ENCODE measurements around the gene ASAP2.

The ASAP2 gene

GRCh38 chr2:9441556-9441955, 234.9 kb downstream of the ASAP2 start:
- H4K20me1 ChIP-seq (ENCODE audit: insufficient read depth, low read length, poor library complexity, severe bottlenecking) = no peaks in the 10 kb centered on the region
- H2AFZ ChIP-seq (ENCODE audit: low read length) = no peak overlapping the region
- no peaks in the 10 kb centered on the region for H3K27me3 ChIP-seq (ENCODE audit: insufficient read depth, low read length, poor library complexity, severe bottlenecking)
- H3K36me3 ChIP-seq (ENCODE audit: insufficient read depth, low read length) = peaks cover 31% of the 10 kb centered on the region; the same call in 1 of the 2 replicates
- H3K9ac ChIP-seq (ENCODE audit: low read depth, low read length, poor library complexity, severe bottlenecking) = no peak overlapping the region
- no peak overlapping the region for H3K4me2 ChIP-seq (ENCODE audit: low read depth, low read length, poor library complexity, severe bottlenecking)
- no peaks in the 10 kb centered on the region for H3K4me1 ChIP-seq (ENCODE audit: insufficient read depth, low read length, poor library complexity, severe bottlenecking)
- no peaks in the 10 kb centered on the region for H3F3A ChIP-seq (ENCODE audit: low read depth)
- no peaks in the 10 kb centered on the region for H3K9me2 ChIP-seq (replicated peaks; ENCODE audit: low read depth, low read length)
- no peak for TF ChIP-seq CTCF (conservative IDR thresholded peaks at IDR 0.05; ENCODE audit: low read length)
- no peak for TF ChIP-seq EZH2phosphoT487 (IDR thresholded peaks at IDR 0.05; ENCODE audit: borderline replicate concordance)
- H3K4me3 ChIP-seq (ENCODE audit: low read length, poor library complexity, severe bottlenecking) = no peak overlapping the region
- H3K9me3 ChIP-seq (ENCODE audit: insufficient read depth, low read depth, low read length) = no peaks in the 10 kb centered on the region
- H3K79me2 ChIP-seq (ENCODE audit: insufficient read depth, low read length) = no peaks in the 10 kb centered on the region

GRCh38 chr2:9443526-9443925, 236.9 kb downstream of the ASAP2 start:
- H3K36me3 ChIP-seq (ENCODE audit: insufficient read depth, low read length) = peaks cover 35% of the 10 kb centered on the region; the same call in 1 of the 2 replicates
- H3F3A ChIP-seq (ENCODE audit: low read depth) = no peaks in the 10 kb centered on the region

DNA sequence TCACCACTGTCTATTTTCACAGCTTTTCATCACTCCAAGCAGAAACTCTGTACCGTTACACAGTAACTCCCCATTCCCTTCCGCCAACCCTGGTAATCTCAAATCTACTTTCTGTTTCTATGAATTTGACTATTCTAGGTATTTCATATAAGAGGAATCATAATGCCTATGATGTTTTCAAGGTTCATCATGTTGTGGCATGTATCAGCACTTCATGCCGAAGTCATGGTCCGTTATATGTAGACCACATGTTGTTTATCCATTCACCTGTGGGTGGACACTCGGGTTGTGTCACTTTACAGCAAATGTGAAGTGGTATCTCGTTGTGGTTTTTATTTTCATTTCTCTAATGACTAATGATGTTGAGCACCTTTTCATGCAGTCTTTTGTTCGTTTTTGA, 238.5 kb downstream of the ASAP2 start:
- H4K20me1 ChIP-seq (ENCODE audit: insufficient read depth, low read length, poor library complexity, severe bottlenecking) = no peaks in the 10 kb centered on the region
- no peaks in the 10 kb centered on the region for H3K4me1 ChIP-seq (ENCODE audit: insufficient read depth, low read length, poor library complexity, severe bottlenecking)
- no peaks in the 10 kb centered on the region for H3K9me3 ChIP-seq (ENCODE audit: insufficient read depth, low read depth, low read length)
- H3K36me3 ChIP-seq (ENCODE audit: insufficient read depth, low read length) = peaks cover 36% of the 10 kb centered on the region; the same call in 1 of the 2 replicates
- no peaks in the 10 kb centered on the region for H3K27me3 ChIP-seq (ENCODE audit: insufficient read depth, low read length, poor library complexity, severe bottlenecking)
- H3K9ac ChIP-seq (ENCODE audit: low read depth, low read length, poor library complexity, severe bottlenecking) = no peak overlapping the region
- no peak overlapping the region for H3K4me2 ChIP-seq (ENCODE audit: low read depth, low read length, poor library complexity, severe bottlenecking)
- H3F3A ChIP-seq (ENCODE audit: low read depth) = no peaks in the 10 kb centered on the region
- no peaks in the 10 kb centered on the region for H3K79me2 ChIP-seq (ENCODE audit: insufficient read depth, low read length)
- no peak overlapping the region for H3K4me3 ChIP-seq (ENCODE audit: low read length, poor library complexity, severe bottlenecking)
- H2AFZ ChIP-seq (ENCODE audit: low read length) = no peak overlapping the region
- no peak for TF ChIP-seq EZH2phosphoT487 (IDR thresholded peaks at IDR 0.05; ENCODE audit: borderline replicate concordance)
- no peak for TF ChIP-seq CTCF (conservative IDR thresholded peaks at IDR 0.05; ENCODE audit: low read length)
- no peaks in the 10 kb centered on the region for H3K9me2 ChIP-seq (replicated peaks; ENCODE audit: low read depth, low read length)

More at GRCh38 chr2:9443526-9443925, 236.9 kb downstream of the ASAP2 start:
- Histone ChIP-seq H3K4me2 (ENCODE audit: low read depth, low read length, poor library complexity, severe bottlenecking) (no peak overlapping the region), H3K9me3 (ENCODE audit: insufficient read depth, low read depth, low read length) (no peaks in the 10 kb centered on the region), H3K4me1 (ENCODE audit: insufficient read depth, low read length, poor library complexity, severe bottlenecking) (no peaks in the 10 kb centered on the region), H4K20me1 (ENCODE audit: insufficient read depth, low read length, poor library complexity, severe bottlenecking) (no peaks in the 10 kb centered on the region), H3K9ac (ENCODE audit: low read depth, low read length, poor library complexity, severe bottlenecking) (no peak overlapping the region), H3K27me3 (ENCODE audit: insufficient read depth, low read length, poor library complexity, severe bottlenecking) (no peaks in the 10 kb centered on the region), H3K9me2 (replicated peaks; ENCODE audit: low read depth, low read length) (no peaks in the 10 kb centered on the region), H2AFZ (ENCODE audit: low read length) (no peak overlapping the region), H3K79me2 (ENCODE audit: insufficient read depth, low read length) (no peaks in the 10 kb centered on the region), H3K4me3 (ENCODE audit: low read length, poor library complexity, severe bottlenecking) (no peak overlapping the region)
- TF ChIP-seq CTCF (conservative IDR thresholded peaks at IDR 0.05; ENCODE audit: low read length) = no peak
- no peak for TF ChIP-seq EZH2phosphoT487 (IDR thresholded peaks at IDR 0.05; ENCODE audit: borderline replicate concordance)
